Tibial artery (tissue), 4 donors: Measurements from ENCODE around the gene NR2C1.

Source experiments
- DNase-seq, 2 donors: peaks; one replicate each; pipeline ENCODE4 v3.0.0-alpha.2; 2019
- H3K27ac ChIP-seq, 2 donors: fragments of 200-600 bp; sonication (generic) in 1 of 2; 1 replicate in 1 of 2; 2 replicates in 1 of 2; pipeline ENCODE4 v1.5.1; 2018 to 2019; ENCODE audit warnings: mild to moderate bottlenecking in 1 of 2
- H3K27me3 ChIP-seq, 2 donors: fragments of 200-600 bp; sonication (generic) in 1 of 2; one replicate each; pipeline versions ENCODE4 v1.5.1 to v1.6.0; 2016 to 2019
- H3K36me3 ChIP-seq, 3 donors: fragments of 200-600 bp; sonication (generic) in 2 of 3; one replicate each; pipeline ENCODE4 v1.5.1; 2016 to 2019; ENCODE audit warnings: mild to moderate bottlenecking in 2 of 3
- H3K4me1 ChIP-seq, 4 donors: fragments of 200-600 bp; sonication (generic) in 2 of 4; 1 replicate in 3 of 4; 2 replicates in 1 of 4; pipeline ENCODE4 v1.5.1; 2016 to 2019
- H3K4me3 ChIP-seq, 2 donors: fragments of 200-600 bp; sonication (generic) in 1 of 2; 1 replicate in 1 of 2; 2 replicates in 1 of 2; pipeline ENCODE4 v1.5.1; 2018 to 2019; ENCODE audit warnings: mild to moderate bottlenecking in 2 of 2
- H3K9me3 ChIP-seq, 3 donors: fragments of 200-600 bp; sonication (generic) in 1 of 3; one replicate each; pipeline ENCODE4 v1.5.1; 2016 to 2019
- CTCF ChIP-seq, 2 experiments: fragments of 200-600 bp in 1 of 2; fragments of 450-650 bp in 1 of 2; IDR thresholded peaks; one replicate each; pipeline ENCODE4 v1.5.1; 2017 to 2019; ENCODE audit warnings: antibody characterized with exemption in 2 of 2, mild to moderate bottlenecking in 1 of 2, moderate library complexity in 1 of 2
- intact Hi-C: fragments of 100-400 bp; cut with DNase I; formaldehyde crosslinking; loops from one replicate; pipeline ENCODE4 v1.15.0; 2023; ENCODE audit warnings: low total_unique reads

Gene NR2C1

DNA sequence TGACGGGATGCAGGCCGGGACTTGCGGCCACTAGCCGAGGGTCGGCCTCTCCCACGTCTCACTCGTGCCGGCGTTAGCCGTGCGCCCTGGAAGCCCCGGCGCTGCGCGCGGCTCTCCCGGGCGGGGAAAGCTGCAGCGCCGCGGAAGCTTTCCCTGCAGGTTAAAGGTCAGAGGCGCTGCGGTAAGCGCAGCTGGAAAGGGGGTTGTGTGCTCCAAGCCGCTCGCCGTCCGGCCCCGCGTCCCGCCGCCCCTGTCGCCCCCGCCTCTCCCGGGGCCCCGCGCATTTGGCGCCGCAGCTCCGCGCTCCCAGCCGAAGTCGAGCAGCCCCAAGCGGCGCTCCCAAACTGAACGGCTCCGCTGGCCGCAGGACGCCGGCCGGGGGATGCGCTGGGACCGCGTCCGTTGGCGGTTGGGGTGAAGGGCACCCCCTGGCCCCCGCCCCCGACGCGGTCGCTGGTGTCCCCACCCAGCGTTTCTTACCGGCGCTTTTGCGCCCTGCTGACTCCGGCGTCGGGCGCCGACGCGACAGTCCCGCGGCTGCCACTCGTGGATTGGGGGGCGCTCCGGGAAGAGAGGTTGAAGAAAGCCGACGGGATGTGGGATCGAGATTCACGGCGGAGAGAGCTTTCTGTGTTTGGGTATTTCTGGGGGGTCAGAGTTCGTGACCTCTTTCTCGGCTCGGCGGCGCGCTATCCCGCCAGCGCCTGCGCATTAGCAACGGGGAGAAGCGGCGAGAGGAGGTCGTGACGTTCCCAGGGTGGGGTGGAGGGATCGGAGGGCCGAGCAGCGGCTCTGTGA is at the start of gene NR2C1:
Gene NR2C1 (minus strand): TSS at position 719 of the 798 bp plus-strand sequence. CDS start 6,234 bp downstream, outside the sequence.
- H3K4me1 ChIP-seq = peaks cover 0 to 10% (median 3%) of the 10 kb centered on the region in 4 donors
- intact Hi-C loops = loop anchor here (2.0 to 10.0 kb wide), 2 partner anchors 144 to 402 kb away; partner anchors contain the start of genes FGD6, METAP2 and VEZT
- H3K27ac ChIP-seq = peak within 1 kb of the TSS; percentile 79 to 89
- no peaks in the 10 kb centered on the region for H3K9me3 ChIP-seq
- no peak for TF ChIP-seq CTCF (IDR thresholded peaks at IDR 0.05)
- no peaks in the 10 kb centered on the region for H3K27me3 ChIP-seq
- peak; percentile 90 to 95 for DNase-seq
- no peaks in the 10 kb centered on the region for H3K36me3 ChIP-seq
- peak within 1 kb of the TSS; percentile 73 to 90 for H3K4me3 ChIP-seq

DNA sequence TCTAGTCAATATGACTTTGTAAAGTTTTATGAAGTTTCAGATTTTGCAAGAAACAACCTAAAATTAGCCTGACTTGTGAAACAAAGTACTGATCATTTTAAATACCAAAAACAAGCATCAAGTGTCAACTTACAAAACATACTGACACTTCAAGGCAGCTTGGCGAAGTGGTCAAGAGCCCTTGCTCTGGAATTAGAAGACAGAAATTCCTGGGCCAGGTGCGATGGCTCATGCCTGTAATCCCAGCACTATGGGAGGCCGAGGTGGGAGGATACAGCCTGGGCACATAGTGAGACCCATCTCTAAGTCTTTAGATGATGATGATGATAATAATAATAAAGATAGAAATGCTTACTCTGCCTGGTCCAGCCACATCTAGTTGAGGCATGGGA is 45.4 kb upstream of the NR2C1 start:
- no peaks in the 10 kb centered on the region for H3K9me3 ChIP-seq
- no peak for DNase-seq
- no peaks in the 10 kb centered on the region for H3K36me3 ChIP-seq
- peaks cover 0 to 31% (median 22%) of the 10 kb centered on the region in 4 donors for H3K4me1 ChIP-seq
- TF ChIP-seq CTCF (IDR thresholded peaks at IDR 0.05) = no peak
- no peaks in the 10 kb centered on the region for H3K27me3 ChIP-seq
- no peak overlapping the region for H3K4me3 ChIP-seq
- intact Hi-C loops = loop anchor here (10.0 kb wide), 1 partner anchor 416 kb away; no protein-coding TSS in a partner anchor
- peak overlapping the region; percentile 33 to 55 for H3K27ac ChIP-seq

DNA sequence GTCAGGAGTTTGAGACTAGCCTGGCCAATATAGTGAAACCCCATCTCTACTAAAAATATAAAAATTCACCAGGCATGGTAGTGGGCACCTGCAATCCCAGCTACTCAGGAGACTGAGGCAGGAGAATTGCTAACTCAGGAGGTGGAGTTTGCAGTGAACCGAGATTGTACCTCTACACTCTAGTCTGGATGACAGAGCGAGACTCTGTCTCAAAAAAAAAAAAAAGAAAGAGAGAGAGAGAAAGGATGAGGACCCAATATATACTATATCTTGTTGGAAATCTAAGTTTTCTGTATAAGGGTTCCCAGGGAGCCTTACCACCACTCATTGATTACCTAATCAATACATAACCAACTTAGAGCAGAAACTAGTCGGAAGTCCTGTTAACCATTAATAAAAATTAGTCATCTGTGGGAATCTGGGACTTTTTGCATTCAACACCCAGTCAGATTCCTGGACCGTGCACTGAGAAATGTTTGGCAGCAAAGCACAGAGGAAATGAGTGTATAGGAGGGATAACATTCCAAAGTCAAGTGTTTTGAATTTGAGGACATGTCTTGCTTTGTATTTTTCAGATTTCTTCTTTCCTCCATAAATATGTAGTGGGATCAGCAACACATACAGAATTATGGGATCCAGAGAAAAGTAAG is 44.8 kb upstream of the NR2C1 start:
- no peak overlapping the region for H3K4me3 ChIP-seq
- H3K27me3 ChIP-seq = no peaks in the 10 kb centered on the region
- H3K36me3 ChIP-seq = peaks cover 0 to 1% (median 0%) of the 10 kb centered on the region in 3 donors
- TF ChIP-seq CTCF (IDR thresholded peaks at IDR 0.05) = no peak
- intact Hi-C loops = loop anchor here (10.0 kb wide), 1 partner anchor 417 kb away; no protein-coding TSS in a partner anchor
- DNase-seq = no peak
- peaks cover 0 to 31% (median 22%) of the 10 kb centered on the region in 4 donors for H3K4me1 ChIP-seq
- H3K9me3 ChIP-seq = no peaks in the 10 kb centered on the region
- H3K27ac ChIP-seq = peak overlapping the region; percentile 33 to 55

- H3K27ac ChIP-seq = peak overlapping the region; percentile 51 to 57
- peak; percentile 67 for DNase-seq
Observed at GRCh38 chr12:95117178-95117599, 43.8 kb upstream of the NR2C1 start.

More at GRCh38 chr12:95117178-95117599, 43.8 kb upstream of the NR2C1 start:
- intact Hi-C loops = loop anchor here (2.0 to 10.0 kb wide), 2 partner anchors 220 to 418 kb away; no protein-coding TSS in a partner anchor
- TF ChIP-seq CTCF (IDR thresholded peaks at IDR 0.05) = peak; percentile 61 to 88
- Histone ChIP-seq H3K36me3 (peaks cover 0 to 12% (median 0%) of the 10 kb centered on the region in 3 donors), H3K9me3 (no peaks in the 10 kb centered on the region), H3K4me3 (no peak overlapping the region), H3K27me3 (no peaks in the 10 kb centered on the region), H3K4me1 (peaks cover 0 to 31% (median 22%) of the 10 kb centered on the region in 4 donors)
